Endothelial cell of hepatic sinusoid (primary cell): ENCODE data around the gene CTNND1.
"Not testable (repeated sequence)": the region's sequence is repeated elsewhere in the genome, so short reads cannot be mapped to it uniquely, and the experiment has no call there.

Source experiments
- in situ Hi-C: cut with HindIII; loops from 2 replicates; pipeline ENCODE4 v1.10.0; 2017; ENCODE audit warnings: low sequenced_read_pairs

Gene CTNND1

DNA sequence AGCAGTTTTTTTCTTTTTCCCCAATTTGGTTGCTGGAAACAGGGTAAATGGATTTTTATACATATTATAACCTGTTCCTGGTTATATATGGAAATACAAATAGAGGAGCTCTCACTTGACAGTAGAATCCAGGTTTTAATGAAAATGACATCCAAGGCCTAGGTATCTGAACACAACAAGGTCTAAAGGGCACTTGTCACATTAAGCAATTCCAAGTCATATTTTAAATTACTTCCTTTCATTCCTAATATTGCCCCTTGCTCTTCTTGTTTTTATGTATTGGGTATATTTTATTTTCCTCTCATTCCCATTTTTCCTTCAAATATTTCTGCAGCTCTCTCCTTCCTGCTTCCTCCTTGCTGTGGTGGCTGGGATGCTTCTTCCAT lies 27.1 kb downstream of the CTNND1 start:
- in situ Hi-C loops = no loop called here

DNA sequence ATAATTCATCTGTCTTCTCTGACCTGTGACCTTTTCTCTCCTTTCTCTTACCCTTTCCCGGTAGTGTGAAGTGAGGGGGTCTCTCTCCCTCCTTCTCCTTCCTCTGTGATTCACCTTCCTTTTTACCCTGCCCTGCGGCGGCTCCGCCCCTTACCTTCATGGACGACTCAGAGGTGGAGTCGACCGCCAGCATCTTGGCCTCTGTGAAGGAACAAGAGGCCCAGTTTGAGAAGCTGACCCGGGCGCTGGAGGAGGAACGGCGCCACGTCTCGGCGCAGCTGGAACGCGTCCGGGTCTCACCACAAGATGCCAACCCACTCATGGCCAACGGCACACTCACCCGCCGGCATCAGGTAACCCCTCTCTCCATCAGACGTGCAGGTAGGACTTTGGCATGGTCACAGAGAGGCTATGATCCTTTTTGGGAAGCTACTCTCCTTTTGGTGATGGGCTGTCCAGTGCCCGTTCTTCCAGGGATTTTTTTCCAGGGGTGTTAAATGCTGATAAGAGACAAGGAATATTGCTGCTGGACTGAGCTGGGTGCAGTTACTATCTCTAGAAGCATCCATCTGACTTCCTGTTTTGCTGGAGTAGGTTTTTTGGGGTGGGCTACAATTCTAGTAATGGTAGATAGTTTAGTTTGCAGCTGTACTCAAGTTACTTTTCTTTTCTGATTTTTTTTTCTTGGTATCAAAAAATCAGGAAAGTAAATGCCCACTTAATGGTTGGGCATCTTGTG lies 29.9 kb downstream of the CTNND1 start:
- in situ Hi-C loops = no loop called here

DNA sequence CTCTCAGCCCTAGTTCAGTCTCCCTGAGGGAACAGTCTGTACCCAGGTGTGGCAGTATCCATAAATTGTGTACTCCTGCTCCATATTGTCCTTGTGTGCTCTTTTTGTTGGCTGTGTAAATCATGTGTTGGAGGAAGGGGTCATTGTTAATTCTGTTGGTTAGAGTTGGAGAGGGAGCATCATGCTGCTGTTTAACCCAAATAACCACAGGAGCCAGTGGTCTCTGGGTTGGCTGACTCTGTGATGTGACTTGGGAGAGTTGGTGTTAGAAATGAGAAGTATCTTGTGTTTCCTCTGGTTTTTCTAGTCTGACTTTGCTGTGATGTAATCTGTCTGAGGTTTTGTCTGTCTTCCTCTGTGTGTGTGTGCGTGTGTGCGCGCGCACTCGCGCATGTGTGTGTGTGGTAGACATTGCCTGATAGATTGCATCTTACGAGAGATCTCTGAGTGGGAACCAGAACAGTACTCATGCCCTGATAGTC lies 30.5 kb downstream of the CTNND1 start:
- in situ Hi-C loops = no loop called here

DNA sequence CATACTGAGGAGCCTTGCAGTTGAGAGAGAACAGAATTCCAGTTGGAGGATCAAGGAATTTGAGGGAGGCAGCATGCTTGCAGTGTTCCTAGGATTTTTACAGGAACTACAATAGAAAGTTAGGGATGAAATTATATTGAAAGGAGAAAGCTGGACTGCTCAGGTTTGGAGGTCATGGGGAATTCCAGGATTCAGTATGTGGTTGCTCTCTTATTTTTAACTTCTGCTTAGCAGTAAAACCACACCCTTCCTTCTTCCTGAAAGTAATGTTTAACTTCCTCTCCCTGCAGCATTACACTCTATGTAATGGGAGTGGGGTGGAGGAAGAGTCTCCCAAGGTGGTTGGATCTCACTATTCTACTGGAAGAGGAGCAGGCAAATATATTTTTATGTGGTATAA lies 31.3 kb downstream of the CTNND1 start:
- in situ Hi-C loops = no loop called here

DNA sequence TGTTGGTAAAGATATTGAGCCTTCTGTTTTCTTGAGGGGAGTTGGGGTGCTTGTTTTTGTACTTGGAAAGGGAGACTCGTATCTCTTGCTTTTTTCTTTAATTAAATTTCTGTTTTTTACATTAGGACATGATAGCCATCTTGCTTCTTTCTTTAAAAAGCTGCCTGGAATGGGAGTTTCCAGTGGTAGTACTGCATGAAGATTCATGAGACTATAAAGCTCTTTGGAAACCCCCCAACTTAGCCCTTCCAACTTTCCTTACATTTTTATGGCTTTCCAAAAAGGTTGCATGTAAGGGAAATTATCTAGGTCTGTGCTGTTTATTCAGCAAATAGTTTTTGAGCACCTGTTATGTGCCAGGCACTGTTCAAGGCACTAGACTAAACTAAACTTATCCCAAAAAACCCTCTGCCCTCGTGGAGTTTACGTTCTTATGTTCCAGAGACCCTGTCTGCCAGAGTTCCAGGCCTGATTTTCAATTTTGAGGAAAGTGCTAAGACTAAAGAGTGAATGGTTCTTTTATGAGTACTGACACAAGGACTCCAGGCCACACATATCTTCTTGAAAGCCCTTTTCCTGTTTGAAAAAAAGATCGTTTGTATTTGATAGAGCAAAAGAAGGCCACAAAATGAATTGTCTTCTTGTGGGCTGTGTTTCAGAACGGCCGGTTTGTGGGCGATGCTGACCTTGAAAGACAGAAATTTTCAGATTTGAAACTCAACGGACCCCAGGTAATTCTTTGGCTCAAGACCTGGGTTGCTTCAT lies 31.9 kb downstream of the CTNND1 start:
- in situ Hi-C loops = no loop called here

DNA sequence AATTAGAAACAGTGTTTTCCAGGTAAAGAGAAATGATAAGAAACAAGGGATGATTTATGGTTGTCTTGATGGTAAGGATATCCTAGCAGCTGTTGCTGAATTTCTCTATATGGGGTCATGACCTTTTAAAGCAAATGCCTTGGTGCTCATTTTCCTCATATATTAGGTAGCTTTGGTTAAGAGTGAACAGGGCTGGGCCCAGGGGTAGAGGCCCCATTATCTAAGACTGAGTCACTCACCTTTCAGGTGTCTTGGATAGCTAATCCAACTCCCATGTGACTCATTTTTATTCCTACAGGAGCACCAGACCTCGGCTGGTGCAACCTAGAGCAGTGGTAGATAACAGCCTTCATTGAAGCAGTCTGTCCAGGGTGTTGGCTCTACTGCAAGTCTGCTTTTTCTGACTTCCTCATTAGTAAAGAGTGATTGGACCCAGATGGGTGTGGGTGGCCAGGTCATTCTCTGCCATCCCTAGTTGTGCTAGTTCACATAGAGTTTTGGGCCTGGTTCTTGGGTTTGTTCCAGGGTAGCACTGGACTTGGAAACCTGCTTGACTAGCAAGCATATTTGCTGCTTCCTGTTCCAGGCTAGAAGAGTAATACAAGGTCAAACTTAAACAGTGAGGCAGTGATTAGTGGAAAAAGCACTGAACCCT lies 37.4 kb downstream of the CTNND1 start:
- in situ Hi-C loops = no loop called here

DNA sequence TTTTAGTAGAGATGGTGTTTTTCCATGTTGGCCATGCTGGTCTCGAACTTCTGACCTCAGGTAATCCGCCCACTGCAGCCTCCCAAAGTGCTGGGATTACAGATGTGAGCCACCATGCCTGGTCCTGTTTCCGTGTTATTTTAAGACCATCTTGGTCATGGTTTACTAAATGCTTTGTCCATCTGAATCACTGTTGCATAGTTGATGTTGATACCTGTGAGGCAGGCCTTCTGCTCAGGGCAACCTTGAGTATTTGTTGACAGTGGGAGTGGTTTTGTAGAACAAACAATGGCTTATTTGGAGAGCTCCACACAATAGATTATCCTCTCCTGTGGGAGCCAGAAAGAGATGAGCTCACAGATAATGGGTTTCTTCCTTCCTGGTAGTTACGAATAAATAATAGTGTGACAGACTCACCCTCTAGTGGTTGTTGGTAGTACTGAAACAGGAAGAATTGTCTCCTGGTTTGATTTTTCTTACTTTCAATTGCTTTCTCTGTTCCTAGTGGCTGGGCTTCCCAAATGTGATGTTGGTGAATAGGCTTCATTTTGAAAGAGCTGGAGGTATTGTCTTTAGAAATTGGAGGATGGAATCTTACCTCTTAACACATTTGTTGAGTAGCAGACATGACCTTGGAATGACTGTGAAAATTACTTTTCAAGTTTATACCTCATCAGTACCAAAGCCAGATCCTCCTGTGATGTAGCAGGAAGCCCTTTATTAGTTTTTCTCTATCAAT lies 39.0 kb downstream of the CTNND1 start:
- in situ Hi-C loops = loop anchor here (5.0 to 25.0 kb wide), 4 partner anchors 58 to 712 kb away; partner anchors contain the start of genes MED19, OR5B21, SELENOH and TMX2

DNA sequence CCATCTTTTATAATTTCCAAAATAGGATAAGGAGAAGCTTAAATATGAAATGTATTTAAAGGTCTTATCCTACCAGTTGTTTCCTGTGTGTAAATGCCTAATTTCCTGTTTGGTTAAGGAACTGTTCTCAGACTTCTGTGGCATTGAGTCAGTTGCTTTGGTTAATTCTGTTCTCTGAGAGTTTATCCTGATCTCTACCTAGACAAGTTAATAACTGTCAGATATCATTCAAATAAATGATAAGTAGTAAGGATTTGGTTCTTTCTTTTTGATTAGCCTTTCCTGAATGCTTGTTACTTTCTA lies 39.5 kb downstream of the CTNND1 start:
- in situ Hi-C loops = loop anchor here (5.0 to 25.0 kb wide), 4 partner anchors 59 to 711 kb away; partner anchors contain the start of genes MED19, OR5B21, SELENOH and TMX2

DNA sequence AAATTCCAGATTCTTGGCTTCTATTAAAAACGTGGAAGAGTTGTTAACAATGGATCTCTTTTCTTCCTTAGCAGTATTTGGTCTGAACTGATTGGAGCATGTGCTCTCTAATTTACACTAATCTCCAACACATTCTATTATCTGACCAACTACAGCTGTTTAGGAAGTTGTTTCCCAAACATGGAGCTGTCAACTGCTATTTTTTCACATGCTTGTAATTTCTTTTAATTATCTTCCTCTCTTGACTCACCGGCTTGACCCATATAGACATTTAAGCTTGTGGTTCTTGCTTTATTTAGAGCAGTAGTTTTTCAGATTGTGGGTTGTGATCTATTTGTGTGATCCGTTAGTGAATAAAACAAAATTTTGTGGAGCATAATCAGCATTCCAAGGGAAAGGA lies 40.8 kb downstream of the CTNND1 start:
- in situ Hi-C loops = loop anchor here (5.0 to 25.0 kb wide), 4 partner anchors 60 to 710 kb away; partner anchors contain the start of genes MED19, OR5B21, SELENOH and TMX2

DNA sequence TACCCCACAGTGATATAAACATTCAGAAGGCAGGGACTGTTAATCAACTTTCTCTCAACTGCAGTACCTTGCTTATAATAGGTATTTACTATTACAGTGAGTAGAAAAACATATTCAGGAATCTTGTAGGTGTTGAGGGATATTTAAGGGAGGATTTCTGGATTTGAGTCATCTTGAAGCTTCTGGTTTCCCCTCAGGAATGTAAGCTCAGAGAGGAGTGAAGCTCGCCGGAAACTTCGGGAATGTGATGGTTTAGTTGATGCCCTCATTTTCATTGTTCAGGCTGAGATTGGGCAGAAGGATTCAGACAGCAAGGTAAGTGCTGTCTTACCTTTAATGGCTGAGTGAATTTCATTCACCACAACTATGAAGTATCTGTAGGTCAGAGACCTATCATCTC lies 42.9 kb downstream of the CTNND1 start:
- in situ Hi-C loops = loop anchor here (5.0 to 25.0 kb wide), 4 partner anchors 62 to 708 kb away; partner anchors contain the start of genes MED19, OR5B21, SELENOH and TMX2

DNA sequence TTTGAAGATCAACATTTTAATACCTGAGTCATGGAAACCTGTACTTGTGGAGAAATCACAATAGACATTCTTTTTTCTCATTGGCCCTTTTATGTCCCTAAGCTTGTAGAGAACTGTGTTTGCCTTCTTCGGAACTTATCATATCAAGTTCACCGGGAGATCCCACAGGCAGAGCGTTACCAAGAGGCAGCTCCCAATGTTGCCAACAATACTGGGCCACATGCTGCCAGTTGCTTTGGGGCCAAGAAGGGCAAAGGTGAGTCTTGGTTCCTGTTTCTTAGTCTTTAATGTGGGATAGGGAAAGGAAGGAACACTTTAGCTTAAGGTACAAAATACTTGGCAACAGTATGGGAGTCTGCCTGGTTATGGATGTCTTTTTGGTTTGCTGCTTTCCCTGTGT lies 44.2 kb downstream of the CTNND1 start:
- in situ Hi-C loops = loop anchor here (25.0 kb wide), 1 partner anchor 707 kb away; the partner anchor contains the start of gene OR5B21

DNA sequence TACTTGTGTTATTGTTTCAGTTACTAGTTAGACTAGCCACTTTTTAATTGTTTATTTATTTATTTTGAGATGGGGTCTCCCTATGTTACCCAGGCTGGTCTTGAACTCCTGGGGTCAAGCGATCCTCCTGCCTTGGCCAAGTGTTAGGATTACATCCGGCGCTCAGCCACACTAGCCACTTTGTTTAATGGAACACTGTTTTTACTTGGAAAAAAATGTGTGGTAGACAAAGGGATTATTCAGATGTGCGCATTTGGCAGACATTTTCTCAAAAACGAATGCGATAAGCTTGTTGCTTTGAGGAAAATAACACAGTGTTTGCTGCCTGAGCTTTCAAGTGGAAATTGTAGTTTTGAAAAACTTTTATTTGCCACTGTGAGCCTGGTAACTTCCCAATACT lies 51.0 kb downstream of the CTNND1 start:
- in situ Hi-C loops = loop anchor here (25.0 kb wide), 1 partner anchor 700 kb away; the partner anchor contains the start of gene OR5B21

DNA sequence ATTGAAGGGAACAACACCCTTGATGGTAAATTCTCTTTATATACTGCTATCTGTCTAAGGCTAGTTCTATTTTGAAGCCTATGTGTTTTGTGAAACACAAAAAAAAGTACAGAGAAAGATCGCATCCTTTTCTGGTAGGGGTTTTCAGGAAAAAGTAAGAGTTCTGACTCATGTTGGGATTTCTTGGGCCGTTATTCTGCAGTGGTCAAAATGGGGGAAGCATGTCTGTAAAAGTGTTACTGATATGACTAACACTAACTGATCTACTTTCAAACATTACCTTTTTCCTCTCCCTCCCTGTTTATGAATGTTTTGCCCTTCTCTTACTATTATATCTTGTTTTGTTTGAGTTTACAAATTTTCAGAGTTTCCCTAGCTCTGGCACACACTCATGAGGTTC lies 53.9 kb downstream of the CTNND1 start:
- in situ Hi-C loops = loop anchor here (25.0 kb wide), 1 partner anchor 697 kb away; the partner anchor contains the start of gene OR5B21

DNA sequence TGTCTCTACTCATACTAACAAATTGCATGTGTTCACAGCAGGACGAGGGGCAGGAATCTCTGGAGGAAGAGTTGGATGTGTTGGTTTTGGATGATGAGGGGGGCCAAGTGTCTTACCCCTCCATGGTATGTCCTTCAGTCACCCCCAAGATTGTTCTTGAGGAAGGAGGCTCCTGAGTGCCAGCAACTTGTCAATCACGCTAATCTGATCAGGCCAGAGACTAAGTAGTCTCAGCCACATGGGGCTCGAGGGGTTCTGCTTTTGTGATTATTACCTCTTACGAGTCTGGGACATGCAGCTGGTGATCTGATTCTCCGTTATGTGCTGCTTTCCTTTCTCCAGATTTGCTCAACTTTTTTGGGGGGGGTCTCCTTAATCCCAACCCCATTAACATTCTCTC lies 54.3 kb downstream of the CTNND1 start:
- in situ Hi-C loops = loop anchor here (25.0 kb wide), 1 partner anchor 696 kb away; the partner anchor contains the start of gene OR5B21

DNA sequence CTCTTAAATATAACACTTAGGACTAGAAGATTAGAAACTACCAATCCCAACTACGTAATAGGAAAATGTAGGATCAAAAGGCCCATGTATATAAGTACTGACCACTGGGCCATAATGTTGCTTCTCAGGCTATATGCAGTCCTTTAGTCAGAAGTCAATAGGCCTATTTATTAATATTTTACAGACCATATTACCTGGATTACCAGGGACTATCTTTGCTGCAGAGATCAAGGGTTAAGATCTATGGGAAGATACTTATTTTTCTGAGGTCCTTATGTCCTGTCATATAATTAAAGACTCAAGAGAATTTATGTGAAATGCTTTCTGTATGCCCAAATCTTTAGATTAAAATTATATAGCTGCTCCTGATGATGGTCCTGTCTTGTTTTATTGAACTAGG lies 57.2 kb downstream of the CTNND1 start:
- in situ Hi-C loops = loop anchor here (25.0 kb wide), 1 partner anchor 693 kb away; the partner anchor contains the start of gene OR5B21

DNA sequence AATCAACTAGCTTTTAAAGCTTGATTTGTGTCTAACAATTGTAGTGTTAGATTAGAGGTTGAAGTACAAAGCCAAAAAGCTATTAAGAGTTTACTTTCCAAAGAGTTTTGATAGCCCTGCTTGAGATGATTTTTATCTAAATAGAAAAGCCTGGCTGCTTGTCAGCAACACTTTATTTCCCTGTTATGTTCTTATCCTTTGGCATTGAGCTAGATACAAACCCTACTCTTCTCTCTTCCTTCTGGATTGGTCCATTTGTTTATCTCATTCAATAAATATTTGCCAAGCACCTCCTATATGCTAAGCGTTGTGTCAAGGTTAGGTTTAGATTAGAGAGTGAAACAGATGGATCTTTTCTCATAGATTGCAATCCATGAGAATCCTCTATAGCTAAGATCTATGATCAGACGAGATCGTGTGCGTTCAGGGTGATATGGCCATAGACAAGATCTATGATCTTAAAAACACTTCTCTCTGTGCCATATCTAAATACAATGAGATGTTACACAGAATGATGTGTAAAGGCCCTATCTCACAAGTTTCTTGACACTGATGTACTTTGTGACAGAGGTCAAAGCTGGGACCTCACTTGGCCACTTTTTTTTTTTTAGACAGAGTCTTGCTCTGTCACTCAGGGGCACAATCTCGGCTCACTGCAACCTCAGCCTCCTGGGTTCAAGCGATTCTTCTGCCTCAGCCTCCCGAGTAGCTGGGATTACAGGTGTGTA lies 57.8 kb downstream of the CTNND1 start:
- in situ Hi-C loops = loop anchor here (25.0 kb wide), 1 partner anchor 693 kb away; the partner anchor contains the start of gene OR5B21

DNA sequence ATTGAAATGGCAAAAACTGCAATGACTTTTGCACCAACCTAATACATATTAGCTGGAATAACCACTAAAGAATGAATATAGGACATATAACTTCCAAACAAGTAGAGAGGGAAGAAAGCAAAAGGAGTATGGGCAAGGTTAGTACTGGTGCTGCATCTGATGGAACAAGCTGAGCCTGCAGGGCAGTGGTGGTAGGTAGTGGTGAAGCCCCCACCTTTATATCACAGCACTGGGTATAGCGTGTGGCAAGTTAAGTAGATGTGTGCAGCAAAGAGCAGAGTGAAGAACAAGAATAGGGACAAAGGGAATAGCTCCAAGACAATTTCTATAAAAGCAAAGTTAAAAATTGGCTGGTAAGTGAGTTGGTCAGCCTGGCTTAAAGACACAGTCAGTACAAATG lies 62.3 kb downstream of the CTNND1 start:
- in situ Hi-C loops = loop anchor here (25.0 kb wide), 1 partner anchor 688 kb away; the partner anchor contains the start of gene OR5B21

DNA sequence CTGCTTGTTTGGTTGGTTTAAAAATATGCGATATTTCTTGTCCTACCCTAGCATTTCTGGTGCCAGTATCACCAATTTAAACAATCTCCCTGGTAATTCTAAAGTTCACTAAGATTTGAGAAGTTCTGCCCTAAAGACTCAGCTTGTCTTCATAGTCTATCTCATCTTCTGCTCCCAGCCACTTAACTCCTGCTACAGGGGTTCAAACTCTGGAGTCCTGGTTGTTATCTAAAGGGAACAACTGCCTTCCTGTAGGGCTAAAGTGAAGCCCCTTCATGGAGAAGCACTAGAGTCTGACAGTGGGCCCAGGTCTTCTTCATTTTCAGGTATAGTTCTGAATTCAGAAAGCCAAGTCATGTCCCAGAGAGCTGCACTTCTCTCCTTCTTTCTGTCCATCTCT lies 73.2 kb downstream of the CTNND1 start:
- in situ Hi-C loops = no loop called here

DNA sequence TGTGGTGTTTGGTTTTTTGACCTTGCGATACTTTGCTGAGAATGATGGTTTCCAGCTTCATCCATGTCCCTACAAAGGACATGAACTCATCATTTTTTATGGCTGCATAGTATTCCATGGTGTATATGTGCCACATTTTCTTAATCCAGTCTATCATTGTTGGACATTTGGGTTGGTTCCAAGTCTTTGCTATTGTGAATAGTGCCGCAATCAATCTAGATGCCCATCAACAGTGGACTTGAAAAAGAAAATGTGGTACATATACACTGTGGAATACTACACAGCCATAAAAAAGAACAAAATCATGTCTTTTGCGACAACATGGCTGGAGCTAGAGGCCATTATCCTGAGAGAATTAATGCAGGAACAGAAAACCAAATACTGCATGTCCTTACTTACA lies 77.0 kb downstream of the CTNND1 start:
- in situ Hi-C loops = not testable (repeated sequence)

DNA sequence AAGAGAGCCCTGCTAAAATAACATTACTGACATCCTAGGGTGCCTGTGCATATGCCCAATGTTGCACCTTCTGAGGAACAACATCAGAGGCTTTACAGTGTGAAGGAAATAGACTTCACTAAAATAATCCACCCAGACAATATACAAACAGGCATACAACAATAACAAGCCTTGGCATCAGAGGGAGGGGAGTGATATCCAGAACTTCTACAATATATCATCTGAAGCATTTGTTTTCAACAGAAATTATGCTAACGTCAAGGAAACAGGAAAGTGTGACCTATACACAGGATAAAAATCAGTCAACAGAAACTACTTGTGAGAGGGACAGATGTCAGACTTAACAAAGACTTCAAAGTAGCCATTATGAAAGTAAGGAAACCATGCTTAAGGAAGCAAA lies 81.3 kb downstream of the CTNND1 start:
- in situ Hi-C loops = no loop called here
